ENCODE data around the gene TOGARAM2.

GRCh38 chr2:28944535-28945248 lies 36.4 kb upstream of the TOGARAM2 start:
- TF ChIP-seq GATA3 (IDR thresholded peaks at IDR 0.05; ENCODE audit: low read depth, low read length) (no peak), GATA2 (IDR thresholded peaks at IDR 0.05; ENCODE audit: low read depth, low read length) (no peak)
